Measurements from ENCODE around the gene MKRN2OS.

DNA sequence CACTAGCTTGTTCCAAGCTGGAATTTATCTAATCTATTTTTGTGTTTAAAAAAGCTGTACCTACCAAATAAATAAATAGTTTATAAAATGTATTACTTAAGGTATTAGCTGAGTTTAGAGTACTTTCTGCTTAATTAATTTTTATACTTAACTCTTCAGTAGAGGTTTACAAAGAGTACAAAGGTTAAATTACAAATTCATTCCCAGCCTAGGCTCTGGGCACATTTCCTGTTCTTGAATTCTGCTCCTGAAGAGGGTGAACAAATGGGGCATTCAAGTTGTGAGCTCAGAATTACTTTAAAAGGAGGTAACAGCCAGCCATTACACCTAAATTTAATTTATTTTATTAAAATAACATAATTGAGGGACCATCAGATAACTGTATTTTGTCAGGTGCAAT, 38.0 kb upstream of the MKRN2OS start:
- no peak for TF ChIP-seq POLR2A (IDR thresholded peaks at IDR 0.05)
- TF ChIP-seq EP300 (IDR thresholded peaks at IDR 0.05), result no peak
- TF ChIP-seq CTCF (IDR thresholded peaks at IDR 0.05), result no peak
- no peak for TF ChIP-seq POLR2AphosphoS5 (IDR thresholded peaks at IDR 0.05)
